Activated T-cell treated with anti-CD3 and anti-CD28 coated beads, Interleukin-2, amount 50 U/mL, for 72 hours (primary cell): ENCODE results near the gene ACAP2. TPM values are rescaled to one million over a fixed set of nuclear protein-coding genes. Genes with fewer than 3 reads are reported as not detected.
A peak's percentile ranks its signal among the peaks of the same experiment; 100 is the strongest.

ENCODE experiments used
- ATAC-seq, 2 donors: fragments of 150-1000 bp; cut with Tn5 transposase; replicated peaks in 1 of 2; 2 replicates each; pipeline ENCODE4 v1.10.0; 2021; ENCODE audit warnings: moderate library complexity in 2 of 2, mild to moderate bottlenecking in 1 of 2
- DNase-seq, 2 donors: peaks; one replicate each; pipeline ENCODE4 v3.0.0; 2021 to 2022; ENCODE audit warnings: mixed read lengths in 1 of 2
- H3K27ac Mint-ChIP-seq: one replicate; pipeline ENCODE4 v1.8.0; 2022; ENCODE audit warnings: mild to moderate bottlenecking, moderate library complexity, mixed read lengths
- H3K27me3 Mint-ChIP-seq: one replicate; pipeline ENCODE4 v1.8.0; 2022; ENCODE audit warnings: low read depth, mixed read lengths
- H3K36me3 Mint-ChIP-seq, 2 donors: one replicate each; pipeline ENCODE4 v1.8.0; 2022; ENCODE audit warnings: mixed read lengths in 2 of 2, mild to moderate bottlenecking in 1 of 2; ENCODE audit not compliant: insufficient read depth in 2 of 2
- H3K4me1 Mint-ChIP-seq: one replicate; pipeline ENCODE4 v1.8.0; 2022; ENCODE audit warnings: low read depth, mixed read lengths
- H3K4me3 Mint-ChIP-seq, 2 donors: one replicate each; pipeline ENCODE4 v1.8.0; 2022; ENCODE audit warnings: mild to moderate bottlenecking in 2 of 2, mixed read lengths in 2 of 2, moderate library complexity in 2 of 2
- H3K9me3 Mint-ChIP-seq, 2 donors: one replicate each; pipeline ENCODE4 v1.8.0; 2022; ENCODE audit warnings: mixed read lengths in 2 of 2
- total RNA-seq, 2 donors: library from RNA; stranded (reverse); gene quantifications; one replicate each; pipeline ENCODE4 v1.2.3, GENCODE V29; 2022

Gene ACAP2
- total RNA-seq, 2 donors from 2014 or later, result 63.0 to 67.5 TPM

GRCh38 chr3:195268576-195269309 lies 174.1 kb downstream of the ACAP2 start:
- ATAC-seq, result no peak
- Mint-ChIP-seq H3K36me3 (peaks cover 0 to 2% of the 10 kb centered on the region in 2 donors), H3K9me3 (no peaks in the 10 kb centered on the region), H3K4me1 (peaks cover 24% of the 10 kb centered on the region), H3K27me3 (no peaks in the 10 kb centered on the region), H3K27ac (no peak overlapping the region), H3K4me3 (peak overlapping the region; percentile 7 to 52)
- no peak for DNase-seq

- ATAC-seq, result no peak
- Mint-ChIP-seq H3K36me3 (peaks cover 0 to 2% of the 10 kb centered on the region in 2 donors), H3K9me3 (no peaks in the 10 kb centered on the region), H3K4me1 (peaks cover 22% of the 10 kb centered on the region), H3K4me3 (no peak overlapping the region), H3K27me3 (no peaks in the 10 kb centered on the region), H3K27ac (no peak overlapping the region)
- DNase-seq, result no peak
These were observed 175.7 kb downstream of the ACAP2 start for GRCh38 chr3:195267096-195267495.

GRCh38 chr3:195266428-195266827 lies 176.4 kb downstream of the ACAP2 start:
- Mint-ChIP-seq H3K27ac (no peak overlapping the region), H3K4me1 (peaks cover 17% of the 10 kb centered on the region), H3K9me3 (no peaks in the 10 kb centered on the region), H3K4me3 (no peak overlapping the region), H3K36me3 (peaks cover 0 to 2% of the 10 kb centered on the region in 2 donors), H3K27me3 (no peaks in the 10 kb centered on the region)
- ATAC-seq (no peak), DNase-seq (no peak)

- DNase-seq (no peak), ATAC-seq (no peak)
- no peaks in the 10 kb centered on the region for H3K27me3 Mint-ChIP-seq
- H3K4me3 Mint-ChIP-seq, result no peak overlapping the region
- no peak overlapping the region for H3K27ac Mint-ChIP-seq
- peaks cover 0 to 2% of the 10 kb centered on the region in 2 donors for H3K36me3 Mint-ChIP-seq
- peaks cover 25% of the 10 kb centered on the region for H3K4me1 Mint-ChIP-seq
- H3K9me3 Mint-ChIP-seq, result no peaks in the 10 kb centered on the region
These were observed 177.3 kb downstream of the ACAP2 start for GRCh38 chr3:195265363-195265976.

GRCh38 chr3:195263925-195264600 lies 178.8 kb downstream of the ACAP2 start:
- Mint-ChIP-seq H3K36me3 (peaks cover 0 to 2% of the 10 kb centered on the region in 2 donors), H3K4me3 (no peak overlapping the region), H3K27ac (no peak overlapping the region), H3K9me3 (no peaks in the 10 kb centered on the region), H3K4me1 (peaks cover 14% of the 10 kb centered on the region), H3K27me3 (no peaks in the 10 kb centered on the region)
- no peak for ATAC-seq
- DNase-seq, result no peak

GRCh38 chr3:195263193-195263924 lies 179.5 kb downstream of the ACAP2 start:
- H3K4me3 Mint-ChIP-seq, result no peak overlapping the region
- ATAC-seq (no peak), DNase-seq (no peak)
- H3K27me3 Mint-ChIP-seq, result no peaks in the 10 kb centered on the region
- H3K4me1 Mint-ChIP-seq, result peaks cover 15% of the 10 kb centered on the region
- no peak overlapping the region for H3K27ac Mint-ChIP-seq
- no peaks in the 10 kb centered on the region for H3K9me3 Mint-ChIP-seq
- H3K36me3 Mint-ChIP-seq, result peaks cover 0 to 2% of the 10 kb centered on the region in 2 donors

GRCh38 chr3:195261925-195262324 lies 180.9 kb downstream of the ACAP2 start:
- no peak overlapping the region for H3K4me3 Mint-ChIP-seq
- H3K9me3 Mint-ChIP-seq, result no peaks in the 10 kb centered on the region
- peaks cover 21% of the 10 kb centered on the region for H3K4me1 Mint-ChIP-seq
- DNase-seq, result no peak
- no peaks in the 10 kb centered on the region for H3K27me3 Mint-ChIP-seq
- H3K36me3 Mint-ChIP-seq, result peaks cover 0 to 2% of the 10 kb centered on the region in 2 donors
- no peak for ATAC-seq
- H3K27ac Mint-ChIP-seq, result no peak overlapping the region

- H3K9me3 Mint-ChIP-seq, result no peaks in the 10 kb centered on the region
- H3K4me3 Mint-ChIP-seq, result peak overlapping the region; percentile 84 to 87
- peaks cover 21% of the 10 kb centered on the region for H3K4me1 Mint-ChIP-seq
- DNase-seq, result peak; percentile 32 to 35
- H3K36me3 Mint-ChIP-seq, result no peaks in the 10 kb centered on the region
- H3K27me3 Mint-ChIP-seq, result no peaks in the 10 kb centered on the region
- no peak overlapping the region for H3K27ac Mint-ChIP-seq
- ATAC-seq, result peak; percentile 23 to 37
These were observed 182.4 kb downstream of the ACAP2 start for GRCh38 chr3:195260280-195260905.

GRCh38 chr3:195259475-195260279 lies 183.1 kb downstream of the ACAP2 start:
- Mint-ChIP-seq H3K27ac (no peak overlapping the region), H3K9me3 (no peaks in the 10 kb centered on the region), H3K4me3 (peak overlapping the region; percentile 58 to 64), H3K27me3 (no peaks in the 10 kb centered on the region), H3K36me3 (no peaks in the 10 kb centered on the region), H3K4me1 (peaks cover 21% of the 10 kb centered on the region)
- DNase-seq (peak; percentile 93), ATAC-seq (peak; percentile 79 to 80)

GRCh38 chr3:195259154-195259474 lies 183.7 kb downstream of the ACAP2 start:
- no peak for DNase-seq
- peak overlapping the region; percentile 17 to 61 for H3K4me3 Mint-ChIP-seq

GRCh38 chr3:195258449-195259153 lies 184.2 kb downstream of the ACAP2 start:
- Mint-ChIP-seq H3K9me3 (no peaks in the 10 kb centered on the region), H3K27ac (no peak overlapping the region), H3K36me3 (no peaks in the 10 kb centered on the region), H3K4me1 (peaks cover 21% of the 10 kb centered on the region), H3K27me3 (no peaks in the 10 kb centered on the region), H3K4me3 (peak overlapping the region; percentile 48 to 61)
- no peak for ATAC-seq
- no peak for DNase-seq

More at GRCh38 chr3:195259154-195259474, 183.7 kb downstream of the ACAP2 start:
- Mint-ChIP-seq H3K27ac (no peak overlapping the region), H3K4me1 (peaks cover 21% of the 10 kb centered on the region), H3K36me3 (no peaks in the 10 kb centered on the region), H3K27me3 (no peaks in the 10 kb centered on the region), H3K9me3 (no peaks in the 10 kb centered on the region)
- ATAC-seq, result no peak
